Hepatocyte (in vitro differentiated cells): ENCODE measurements around the gene DLEC1. TPM values are rescaled to one million over a fixed set of nuclear protein-coding genes. Genes with fewer than 3 reads are reported as not detected.
"Not testable (repeated sequence)": the region's sequence is repeated elsewhere in the genome, so short reads cannot be mapped to it uniquely, and the experiment has no call there.

Experiments used
- DNase-seq: peaks from one replicate; pipeline ENCODE4 v3.0.0-alpha.2; 2016; ENCODE audit warnings: low spot score
- H2AFZ ChIP-seq: fragments of 200-600 bp; sonication (generic); 2 replicates; pipeline ENCODE4 v1.6.0; 2016; ENCODE audit warnings: antibody characterized with exemption, mild to moderate bottlenecking
- H3K27ac ChIP-seq: fragments of 200-600 bp; sonication (generic); 2 replicates; pipeline ENCODE4 v1.5.1; 2016; ENCODE audit warnings: mild to moderate bottlenecking
- H3K27me3 ChIP-seq: fragments of 200-600 bp; sonication (generic); 2 replicates; pipeline ENCODE4 v1.6.1; 2016
- H3K36me3 ChIP-seq: fragments of 200-600 bp; sonication (generic); replicated peaks from 2 replicates; pipeline ENCODE4 v1.5.1; 2016; ENCODE audit warnings: low read depth; ENCODE audit not compliant: insufficient read depth
- H3K4me1 ChIP-seq: fragments of 200-600 bp; sonication (generic); 2 replicates; pipeline ENCODE4 v1.5.1; 2016; ENCODE audit warnings: mild to moderate bottlenecking, moderate library complexity; ENCODE audit not compliant: insufficient read depth
- H3K4me2 ChIP-seq: fragments of 200-600 bp; sonication (generic); 2 replicates; pipeline ENCODE4 v1.6.0; 2016
- H3K4me3 ChIP-seq: fragments of 200-600 bp; sonication (generic); 2 replicates; pipeline ENCODE4 v1.5.1; 2016; ENCODE audit warnings: mild to moderate bottlenecking
- H3K79me2 ChIP-seq: fragments of 200-600 bp; sonication (generic); 2 replicates; pipeline ENCODE4 v1.6.0; 2017; ENCODE audit warnings: mild to moderate bottlenecking
- H3K9me2 ChIP-seq: fragments of 200-600 bp; sonication (generic); replicated peaks from 2 replicates; pipeline ENCODE4 v1.6.0; 2017; ENCODE audit warnings: mild to moderate bottlenecking; ENCODE audit not compliant: insufficient read depth
- H3K9me3 ChIP-seq: fragments of 200-600 bp; sonication (generic); 2 replicates; pipeline ENCODE4 v1.5.1; 2016; ENCODE audit warnings: low read depth, mild to moderate bottlenecking
- H4K20me1 ChIP-seq: fragments of 200-600 bp; sonication (generic); 2 replicates; pipeline ENCODE4 v1.6.0; 2016; ENCODE audit warnings: mild to moderate bottlenecking; ENCODE audit not compliant: insufficient read depth, poor library complexity, severe bottlenecking
- CTCF ChIP-seq: fragments of 200-600 bp; sonication (generic); IDR thresholded peaks from 2 replicates; pipeline ENCODE4 v1.5.1; 2016; ENCODE audit warnings: antibody characterized with exemption, mild to moderate bottlenecking; ENCODE audit not compliant: poor library complexity
- EZH2 ChIP-seq: fragments of 200-600 bp; sonication (generic); IDR thresholded peaks from 2 replicates; pipeline ENCODE4 v1.6.1; 2016; ENCODE audit warnings: antibody characterized with exemption, mild to moderate bottlenecking, borderline replicate concordance
- EZH2phosphoT487 ChIP-seq: fragments of 200-600 bp; sonication (generic); IDR thresholded peaks from one replicate; pipeline ENCODE4 v1.6.1; 2018; ENCODE audit warnings: antibody characterized with exemption, mild to moderate bottlenecking, low read depth, moderate library complexity; ENCODE audit not compliant: unreplicated experiment, severe bottlenecking
- WGBS: methylation state at CpG from one replicate; pipeline ENCODE4 v1.1.6; 2016; ENCODE audit warnings: low lambda C conversion rate; ENCODE audit errors: missing lambda C conversion rate; 5-methylcytosine and 5-hydroxymethylcytosine counted together
- polyA plus RNA-seq: library from polyadenylated mRNA; unstranded; fragments of >200 nt; fragmentation: Nextera tagmentation; extraction: Ambion mirVana; gene quantifications from 2 replicates; pipeline ENCODE4 v1.2.1, GENCODE V29; 2016
- total RNA-seq: library from RNA; depleted of rRNA; stranded (reverse); fragments of >200 nt; gene quantifications from 2 replicates; pipeline ENCODE4 v1.2.3, GENCODE V29; 2014

Gene DLEC1
- total and polyA plus RNA-seq, 2 experiments from 2014 or later = 0.23 to 1.5 TPM

GRCh38 chr3:38030126-38031021 lies 8.6 kb upstream of the DLEC1 start:
- H3K4me3 ChIP-seq = peak overlapping the region; percentile 17
- H3K4me1 ChIP-seq = peaks cover 9% of the 10 kb centered on the region
- no peaks in the 10 kb centered on the region for H4K20me1 ChIP-seq
- H3K9me2 ChIP-seq = no peaks in the 10 kb centered on the region
- WGBS = 65% methylated on average over 8 of the region's 8 CpGs
- peak; percentile 58 for DNase-seq
- H3K27me3 ChIP-seq = no peaks in the 10 kb centered on the region
- peak overlapping the region; percentile 24 for H2AFZ ChIP-seq
- H3K4me2 ChIP-seq = peak overlapping the region; percentile 89
- no peaks in the 10 kb centered on the region for H3K79me2 ChIP-seq
- H3K27ac ChIP-seq = peak overlapping the region; percentile 83
- TF ChIP-seq EZH2phosphoT487 (no peak), EZH2 (no peak), CTCF (no peak)
- no peaks in the 10 kb centered on the region for H3K36me3 ChIP-seq
- H3K9me3 ChIP-seq = no peaks in the 10 kb centered on the region

GRCh38 chr3:38031022-38031994 lies 7.7 kb upstream of the DLEC1 start:
- Histone ChIP-seq H2AFZ (no peak overlapping the region), H4K20me1 (no peaks in the 10 kb centered on the region), H3K4me1 (peaks cover 9% of the 10 kb centered on the region), H3K79me2 (no peaks in the 10 kb centered on the region), H3K27me3 (no peaks in the 10 kb centered on the region), H3K27ac (no peak overlapping the region), H3K4me2 (no peak overlapping the region), H3K4me3 (no peak overlapping the region), H3K9me3 (no peaks in the 10 kb centered on the region), H3K36me3 (no peaks in the 10 kb centered on the region), H3K9me2 (no peaks in the 10 kb centered on the region)
- DNase-seq = peak; percentile 30
- TF ChIP-seq EZH2 = no peak
- no peak for TF ChIP-seq EZH2phosphoT487
- no peak for TF ChIP-seq CTCF
- 80% methylated on average over 9 of the region's 9 CpGs for WGBS

- H3K4me3 ChIP-seq = no peak overlapping the region
- H3K36me3 ChIP-seq = no peaks in the 10 kb centered on the region
- WGBS = 100% methylated on average over 1 of the region's 1 CpG
- no peak overlapping the region for H3K27ac ChIP-seq
- H4K20me1 ChIP-seq = no peaks in the 10 kb centered on the region
- H3K79me2 ChIP-seq = no peaks in the 10 kb centered on the region
- TF ChIP-seq EZH2phosphoT487 (no peak), EZH2 (no peak), CTCF (no peak)
- no peaks in the 10 kb centered on the region for H3K27me3 ChIP-seq
- no peak overlapping the region for H3K4me2 ChIP-seq
- H3K4me1 ChIP-seq = peaks cover 9% of the 10 kb centered on the region
- H3K9me3 ChIP-seq = no peaks in the 10 kb centered on the region
- no peaks in the 10 kb centered on the region for H3K9me2 ChIP-seq
- H2AFZ ChIP-seq = no peak overlapping the region
- DNase-seq = no peak
Measured at GRCh38 chr3:38032328-38032865, 6.6 kb upstream of the DLEC1 start.

- not testable (repeated sequence) for H3K4me1 ChIP-seq, H2AFZ ChIP-seq, H3K27me3 ChIP-seq, H3K4me2 ChIP-seq, DNase-seq, H3K9me2 ChIP-seq, H3K27ac ChIP-seq, H3K79me2 ChIP-seq, H3K36me3 ChIP-seq, H3K9me3 ChIP-seq, H3K4me3 ChIP-seq, H4K20me1 ChIP-seq
- 86% methylated on average over 7 of the region's 7 CpGs for WGBS
Measured at GRCh38 chr3:38033586-38033985, 5.4 kb upstream of the DLEC1 start.

- H3K9me2 ChIP-seq, H3K4me2 ChIP-seq, H3K36me3 ChIP-seq, DNase-seq, H3K79me2 ChIP-seq, H3K9me3 ChIP-seq, H4K20me1 ChIP-seq, H2AFZ ChIP-seq, H3K27ac ChIP-seq, H3K4me3 ChIP-seq, H3K27me3 ChIP-seq: not testable (repeated sequence)
- peaks cover 11% of the 10 kb centered on the region for H3K4me1 ChIP-seq
- WGBS = 90% methylated on average over 7 of the region's 9 CpGs
Measured at GRCh38 chr3:38034335-38034734, 4.7 kb upstream of the DLEC1 start.
